Adrenal gland (tissue), 12 donors: ENCODE results near the gene SPOP. TPM values are rescaled to one million over a fixed set of nuclear protein-coding genes. Genes with fewer than 3 reads are reported as not detected.

Experiments used
- DNase-seq, 7 donors: peaks; one replicate each; pipeline ENCODE4 v3.0.0-alpha.2; 2019 to 2020
- H3K27ac ChIP-seq, 5 donors: fragments of 200-600 bp; sonication (generic) in 4 of 5; 1 replicate in 3 of 5; 2 replicates in 2 of 5; pipeline versions ENCODE4 v1.5.1 to v1.8.0; 2016 to 2020; ENCODE audit warnings: mild to moderate bottlenecking in 1 of 5
- H3K27me3 ChIP-seq: fragments of 200-600 bp; 2 replicates; pipeline ENCODE4 v1.8.0; 2021
- H3K36me3 ChIP-seq, 2 donors: fragments of 200-600 bp; replicated peaks in 1 of 2; 1 replicate in 1 of 2; 2 replicates in 1 of 2; pipeline versions ENCODE4 v1.5.1 to v1.8.0; 2018 to 2022
- H3K4me1 ChIP-seq, 2 donors: fragments of 200-600 bp; replicated peaks in 1 of 2; 1 replicate in 1 of 2; 2 replicates in 1 of 2; pipeline versions ENCODE4 v1.5.1 to v1.8.0; 2018 to 2021
- H3K4me3 ChIP-seq, 4 donors: fragments of 200-600 bp; sonication (generic) in 3 of 4; one replicate each; pipeline ENCODE4 v1.5.1; 2016 to 2018
- H3K9me3 ChIP-seq, 3 donors: fragments of 200-600 bp; sonication (generic) in 1 of 3; replicated peaks in 1 of 3; 1 replicate in 2 of 3; 2 replicates in 1 of 3; pipeline versions ENCODE4 v1.5.1 to v1.8.0; 2016 to 2021
- POLR2A ChIP-seq, 2 donors: fragments of 450-650 bp; IDR thresholded peaks; one replicate each; pipeline ENCODE4 v1.6.1; 2017; ENCODE audit warnings: antibody characterized with exemption in 2 of 2, mild to moderate bottlenecking in 2 of 2, moderate library complexity in 1 of 2
- WGBS, 4 donors: extraction: QIAGEN DNeasy Blood & Tissue Kit in 2 of 4; methylation state at CpG; one replicate each; pipeline versions ENCODE4 v1.1.5 to v1.1.7; 2013 to 2017; 5-methylcytosine and 5-hydroxymethylcytosine counted together
- intact Hi-C, 2 donors: fragments of 100-400 bp; cut with DNase I; formaldehyde crosslinking; loops; one replicate each; pipeline versions ENCODE4 v1.14.1 to v1.15.0; 2022 to 2023
- polyA plus RNA-seq, 3 donors: library from polyadenylated mRNA; stranded (reverse); fragments of 200-250 nt in 2 of 3; fragments of 350-450 nt in 1 of 3; fragmentation: Illumina TruSeq in 1 of 3; extraction: RNeasy Lipid Tissue Mini Kit (QIAGEN cat#74804) in 1 of 3; gene quantifications; one replicate each; pipeline ENCODE4 v1.2.3, GENCODE V29; 2013 to 2014
- total RNA-seq, 9 donors: library from RNA; depleted of rRNA in 4 of 9; stranded (reverse); fragments of >200 nt in 4 of 9; fragments of 120-200 nt in 1 of 9; fragmentation: NEBNext Ultra II Directional in 1 of 9; extraction: Animal tissue kit (Norgen Biotek cat#: 25700) in 1 of 9; gene quantifications; one replicate each; pipeline versions ENCODE4 v1.1.0 to v1.2.4, GENCODE V29; 2013 to 2023
- TF ChIP-seq, protein P1 (sequence below), 6 experiments: fragments of 450-650 bp in 4 of 6; fragments of 200-600 bp in 2 of 6; sonication (generic) in 1 of 6; IDR thresholded peaks; 1 replicate in 5 of 6; 2 replicates in 1 of 6; pipeline versions ENCODE4 v1.5.1 to v1.8.0; 2016 to 2021; ENCODE audit warnings: antibody characterized with exemption in 6 of 6, mild to moderate bottlenecking in 2 of 6, moderate library complexity in 1 of 6
- donor health status: healthy with polysubstance abuse.
- donor health status: Bipolar disorder and iron deficiency.
- donor health status: DM: yes; HTN: yes; CAD: no.
- donor health status: DM: no; HTN: no; CAD: no.
- donor health status: DM: no; HTN: no; CAD: no.
- donor health status: DM: yes; HTN: yes; CAD: no.

SPOP gene
- total and polyA plus RNA-seq, 12 donors = 22.4 to 86.4 (median 57.6) TPM

DNA sequence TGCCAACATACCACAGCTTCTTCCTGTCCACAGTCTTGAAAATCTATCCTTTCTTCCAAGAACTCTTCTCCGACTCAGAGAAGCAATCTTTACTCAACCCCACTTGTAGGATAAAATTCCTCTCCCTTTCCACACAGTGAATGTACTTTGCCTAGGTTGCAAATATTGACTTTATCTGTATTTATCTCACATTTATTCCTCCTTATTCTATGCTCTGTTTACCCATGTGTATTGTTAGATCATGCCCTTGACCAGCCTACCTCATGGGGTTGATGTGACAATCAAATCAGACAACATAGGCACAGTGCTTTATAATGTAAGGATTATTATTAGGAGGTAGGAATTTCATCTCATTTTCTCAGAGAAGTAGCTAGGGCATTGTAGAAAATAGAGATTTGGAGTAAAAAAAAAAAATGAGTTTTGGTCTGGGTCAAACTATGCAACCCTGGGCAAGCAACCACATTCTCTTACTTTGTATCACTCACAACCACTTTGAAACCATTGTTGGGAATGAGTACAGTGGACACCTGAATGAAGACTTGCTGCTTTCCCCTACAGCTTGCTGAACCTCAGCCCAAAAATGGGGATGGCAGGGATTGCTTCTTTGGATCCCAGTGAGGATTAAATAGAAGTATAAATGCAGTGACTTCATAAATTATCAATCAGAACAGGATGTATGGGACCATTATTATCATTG is 38.9 kb upstream of the SPOP start:
- no peak overlapping the region for H3K4me3 ChIP-seq
- no peaks in the 10 kb centered on the region for H3K4me1 ChIP-seq
- H3K27ac ChIP-seq = no peak overlapping the region
- no peak for DNase-seq
- TF ChIP-seq POLR2A (IDR thresholded peaks at IDR 0.05) = no peak
- TF ChIP-seq, protein P1, sequence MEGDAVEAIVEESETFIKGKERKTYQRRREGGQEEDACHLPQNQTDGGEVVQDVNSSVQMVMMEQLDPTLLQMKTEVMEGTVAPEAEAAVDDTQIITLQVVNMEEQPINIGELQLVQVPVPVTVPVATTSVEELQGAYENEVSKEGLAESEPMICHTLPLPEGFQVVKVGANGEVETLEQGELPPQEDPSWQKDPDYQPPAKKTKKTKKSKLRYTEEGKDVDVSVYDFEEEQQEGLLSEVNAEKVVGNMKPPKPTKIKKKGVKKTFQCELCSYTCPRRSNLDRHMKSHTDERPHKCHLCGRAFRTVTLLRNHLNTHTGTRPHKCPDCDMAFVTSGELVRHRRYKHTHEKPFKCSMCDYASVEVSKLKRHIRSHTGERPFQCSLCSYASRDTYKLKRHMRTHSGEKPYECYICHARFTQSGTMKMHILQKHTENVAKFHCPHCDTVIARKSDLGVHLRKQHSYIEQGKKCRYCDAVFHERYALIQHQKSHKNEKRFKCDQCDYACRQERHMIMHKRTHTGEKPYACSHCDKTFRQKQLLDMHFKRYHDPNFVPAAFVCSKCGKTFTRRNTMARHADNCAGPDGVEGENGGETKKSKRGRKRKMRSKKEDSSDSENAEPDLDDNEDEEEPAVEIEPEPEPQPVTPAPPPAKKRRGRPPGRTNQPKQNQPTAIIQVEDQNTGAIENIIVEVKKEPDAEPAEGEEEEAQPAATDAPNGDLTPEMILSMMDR (IDR thresholded peaks at IDR 0.05) = no peak
- intact Hi-C loops = no loop called here
- peaks cover 0 to 33% of the 10 kb centered on the region in 2 donors for H3K36me3 ChIP-seq
- H3K27me3 ChIP-seq = no peaks in the 10 kb centered on the region
- WGBS, 4 donors = 84 to 94% (median 90%) methylated on average over 1 of the region's 1 CpG
- H3K9me3 ChIP-seq = no peaks in the 10 kb centered on the region

DNA sequence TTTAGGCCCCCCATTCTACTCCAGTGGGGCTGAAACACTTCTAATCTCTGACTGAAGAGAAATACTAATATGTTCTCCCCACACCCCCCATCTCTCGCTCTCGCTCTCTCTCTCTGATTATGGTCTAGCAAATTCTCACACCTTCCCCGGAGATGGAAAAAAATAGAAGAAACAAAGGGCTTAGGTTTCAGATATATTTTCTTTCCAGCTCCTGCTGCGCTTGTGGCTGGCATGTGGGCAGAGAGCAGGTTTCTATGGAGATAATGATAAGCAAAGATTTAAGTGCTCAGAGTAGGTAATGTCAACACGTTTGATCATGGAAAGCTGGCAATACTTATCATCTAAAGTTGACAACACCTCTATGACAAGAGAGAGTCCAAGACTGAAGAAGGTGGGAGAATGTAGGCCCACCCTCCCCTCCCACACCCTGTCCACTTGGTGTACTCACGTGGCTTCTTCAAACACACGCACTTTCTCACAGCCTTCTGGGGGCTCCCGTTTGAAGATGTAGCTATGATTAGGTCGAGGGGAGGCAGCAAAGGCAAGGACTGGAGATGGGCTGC is 37.9 kb upstream of the SPOP start:
- H3K4me1 ChIP-seq = no peaks in the 10 kb centered on the region
- H3K27me3 ChIP-seq = no peaks in the 10 kb centered on the region
- H3K36me3 ChIP-seq = peaks cover 0 to 38% of the 10 kb centered on the region in 2 donors
- H3K27ac ChIP-seq = no peak overlapping the region
- TF ChIP-seq POLR2A (IDR thresholded peaks at IDR 0.05) = no peak
- TF ChIP-seq, protein P1 (IDR thresholded peaks at IDR 0.05) = no peak
- WGBS, 4 donors = 78 to 84% (median 81%) methylated on average over 9 of the region's 9 CpGs
- DNase-seq = no peak
- no peak overlapping the region for H3K4me3 ChIP-seq
- intact Hi-C loops = no loop called here
- H3K9me3 ChIP-seq = no peaks in the 10 kb centered on the region

DNA sequence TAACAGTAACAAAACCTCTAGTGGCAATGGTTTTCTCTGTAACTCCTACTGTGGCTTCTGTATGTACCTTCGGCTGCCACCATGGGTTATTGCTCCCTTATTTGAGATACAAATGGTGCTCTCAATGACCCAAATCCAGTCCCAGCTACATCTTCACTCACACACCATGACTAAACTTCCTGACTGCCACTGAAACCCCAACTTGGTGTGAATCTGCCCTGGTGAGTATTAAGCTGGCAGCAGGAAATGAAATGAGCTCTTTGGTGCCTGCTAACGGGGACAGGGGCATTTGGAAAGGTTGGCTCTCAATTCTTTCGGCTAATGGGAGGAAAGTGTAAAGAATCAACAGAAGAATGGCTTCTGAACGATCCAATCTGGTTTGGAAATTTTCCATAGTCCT is 37.3 kb upstream of the SPOP start:
- no peak overlapping the region for H3K4me3 ChIP-seq
- no peaks in the 10 kb centered on the region for H3K27me3 ChIP-seq
- no peak overlapping the region for H3K27ac ChIP-seq
- peaks cover 0 to 38% of the 10 kb centered on the region in 2 donors for H3K36me3 ChIP-seq
- no peaks in the 10 kb centered on the region for H3K9me3 ChIP-seq
- intact Hi-C loops = no loop called here
- H3K4me1 ChIP-seq = no peaks in the 10 kb centered on the region
- WGBS, 4 donors = 67 to 79% (median 74%) methylated on average over 4 of the region's 4 CpGs
- no peak for DNase-seq
- no peak for TF ChIP-seq POLR2A (IDR thresholded peaks at IDR 0.05)
- TF ChIP-seq, protein P1 (IDR thresholded peaks at IDR 0.05) = no peak

DNA sequence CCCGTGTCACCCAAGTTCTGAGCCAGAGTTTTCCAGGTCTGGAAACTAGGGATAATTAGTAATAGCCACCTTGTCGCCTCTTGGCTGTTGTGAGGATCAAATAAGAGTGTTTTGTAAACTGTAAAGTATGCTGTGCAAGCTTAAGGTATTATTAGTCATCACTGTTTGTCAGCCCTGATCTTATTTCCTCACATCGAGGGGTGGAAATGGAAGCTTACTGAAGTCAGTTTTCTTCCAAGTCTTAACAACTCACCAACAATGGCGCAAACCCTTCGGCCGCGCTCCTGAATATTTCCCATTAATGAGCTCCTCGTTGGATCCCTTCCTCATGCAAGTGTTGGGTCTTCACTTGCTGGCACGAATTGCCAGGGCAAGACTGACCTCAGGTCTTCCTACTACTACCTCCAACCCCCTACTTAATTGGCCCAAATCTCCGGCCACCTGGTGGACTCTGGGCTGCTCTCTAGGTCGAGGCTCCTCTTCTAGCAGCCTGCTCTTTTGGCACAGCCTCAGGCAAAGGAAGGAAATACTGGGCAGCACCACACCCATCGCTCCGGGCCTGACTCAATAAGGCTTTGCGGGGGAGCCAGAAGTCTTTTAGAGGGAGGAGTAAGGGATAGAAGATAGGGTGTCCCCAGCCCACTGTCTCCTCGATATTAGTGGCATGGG is 30.8 kb upstream of the SPOP start:
- no peaks in the 10 kb centered on the region for H3K9me3 ChIP-seq
- peaks cover 0 to 33% of the 10 kb centered on the region in 2 donors for H3K36me3 ChIP-seq
- TF ChIP-seq, protein P1 (IDR thresholded peaks at IDR 0.05) = no peak
- no peak for TF ChIP-seq POLR2A (IDR thresholded peaks at IDR 0.05)
- H3K27ac ChIP-seq = peak overlapping the region in 3 of 5 donors; percentile 20 to 96 (median 90)
- H3K27me3 ChIP-seq = no peaks in the 10 kb centered on the region
- H3K4me3 ChIP-seq = peak overlapping the region in 1 of 4 donors; percentile 23
- intact Hi-C loops = loop anchor here (5.0 to 10.0 kb wide), 4 partner anchors 74 to 286 kb away; partner anchors contain the start of gene DLX3 (in 1 of the 2)
- peaks cover 10 to 12% of the 10 kb centered on the region in 2 donors for H3K4me1 ChIP-seq
- DNase-seq = peak in 3 of 7 donors; percentile 28 to 65 (median 34)
- 56 to 61% (median 58%) methylated on average over 15 of the region's 15 CpGs for WGBS, 4 donors
